ENCODE data around the gene CUEDC1.

DNA sequence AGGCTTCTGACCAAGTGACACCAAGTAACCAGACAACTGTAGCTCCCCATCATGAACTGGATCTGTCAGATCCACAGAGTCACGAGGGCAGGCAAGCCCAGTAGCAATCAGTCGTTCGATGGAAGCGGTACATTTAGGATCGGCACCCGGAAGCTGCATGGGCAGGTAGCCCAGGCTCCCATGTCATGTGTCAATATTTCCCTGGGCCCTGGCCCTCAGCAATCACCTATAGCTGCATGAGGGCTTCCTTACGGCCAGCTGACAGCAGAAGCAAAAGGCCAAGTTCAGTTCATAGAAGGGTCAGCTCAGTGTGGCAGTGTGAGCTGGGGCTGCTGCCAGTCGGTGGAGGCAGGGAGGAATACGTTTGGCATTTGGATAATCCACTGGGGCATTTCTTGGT, 137.1 kb downstream of the CUEDC1 start:
- TF ChIP-seq CTCF (IDR thresholded peaks at IDR 0.05) (no peak), POLR2A (IDR thresholded peaks at IDR 0.05) (no peak), EP300 (IDR thresholded peaks at IDR 0.05) (no peak)

Measured in ovary (tissue), 3 donors.